Mesenchymal stem cell (in vitro differentiated cells and primary cell): ENCODE measurements around the gene MTO1.
"Not testable (repeated sequence)": the region's sequence is repeated elsewhere in the genome, so short reads cannot be mapped to it uniquely, and the experiment has no call there.

Source experiments
- DNase-seq: peaks from one replicate; pipeline ENCODE4 v3.0.0-alpha.2; 2013
- H2AFZ ChIP-seq: one replicate; pipeline ENCODE4 v1.6.1; 2013; ENCODE audit warnings: low read depth, mild to moderate bottlenecking, control low read depth, inconsistent platforms, low read length, moderate library complexity
- H2AK5ac ChIP-seq: 2 replicates; pipeline ENCODE4 v1.6.1; 2013; ENCODE audit warnings: low read length, moderate library complexity, mild to moderate bottlenecking, inconsistent platforms; ENCODE audit not compliant: severe bottlenecking
- H2BK120ac ChIP-seq: one replicate; pipeline ENCODE4 v1.6.1; 2013; ENCODE audit warnings: low read depth, mild to moderate bottlenecking, inconsistent platforms, low read length, moderate library complexity
- H2BK12ac ChIP-seq, 2 experiments: one replicate each; pipeline ENCODE4 v1.6.1; 2013; ENCODE audit warnings: inconsistent platforms in 2 of 2, low read length in 2 of 2, mild to moderate bottlenecking in 2 of 2, moderate library complexity in 2 of 2, control low read depth in 1 of 2
- H2BK15ac ChIP-seq: one replicate; pipeline ENCODE4 v1.6.1; 2013; ENCODE audit warnings: mild to moderate bottlenecking, low read depth, inconsistent platforms; ENCODE audit not compliant: poor library complexity, severe bottlenecking
- H2BK5ac ChIP-seq: 2 replicates; pipeline ENCODE4 v1.6.1; 2013; ENCODE audit warnings: low read depth, mild to moderate bottlenecking, low read length, control low read depth, inconsistent platforms; ENCODE audit not compliant: poor library complexity, severe bottlenecking
- H3K14ac ChIP-seq, 2 experiments: one replicate each; pipeline ENCODE4 v1.6.1; 2013; ENCODE audit warnings: inconsistent platforms in 2 of 2, low read length in 2 of 2, control low read depth in 1 of 2, mild to moderate bottlenecking in 1 of 2, moderate library complexity in 1 of 2
- H3K18ac ChIP-seq, 2 experiments: one replicate each; pipeline ENCODE4 v1.6.1; 2013; ENCODE audit warnings: inconsistent platforms in 2 of 2, low read length in 2 of 2, control low read depth in 1 of 2, low read depth in 1 of 2, mild to moderate bottlenecking in 1 of 2
- H3K23ac ChIP-seq, 2 experiments: one replicate each; pipeline ENCODE4 v1.6.1; 2013; ENCODE audit warnings: inconsistent platforms in 2 of 2, low read length in 2 of 2, mild to moderate bottlenecking in 2 of 2, moderate library complexity in 2 of 2, control low read depth in 1 of 2
- H3K27ac ChIP-seq: 2 replicates; pipeline ENCODE4 v1.5.1; 2013; ENCODE audit warnings: mild to moderate bottlenecking, moderate library complexity, low read length, control low read depth, inconsistent platforms; ENCODE audit not compliant: poor library complexity, severe bottlenecking
- H3K27me3 ChIP-seq, 2 experiments: 2 replicates each; pipeline versions ENCODE4 v1.6.1 to v1.7.0; 2013; ENCODE audit warnings: low read length in 2 of 2, mild to moderate bottlenecking in 2 of 2, moderate library complexity in 2 of 2, control low read depth in 1 of 2, inconsistent platforms in 1 of 2; ENCODE audit not compliant: control insufficient read depth in 1 of 2, insufficient read depth in 1 of 2
- H3K36me3 ChIP-seq, 2 experiments: 2 replicates each; pipeline versions ENCODE4 v1.6.1 to v1.7.0; 2013; ENCODE audit warnings: low read length in 2 of 2, control low read depth in 1 of 2, inconsistent platforms in 1 of 2, low read depth in 1 of 2, mild to moderate bottlenecking in 1 of 2; ENCODE audit not compliant: insufficient read depth in 2 of 2, control insufficient read depth in 1 of 2
- H3K4ac ChIP-seq, 2 experiments: one replicate each; pipeline ENCODE4 v1.6.1; 2013; ENCODE audit warnings: inconsistent platforms in 2 of 2, low read length in 2 of 2, mild to moderate bottlenecking in 2 of 2, moderate library complexity in 2 of 2, control low read depth in 1 of 2, low read depth in 1 of 2
- H3K4me1 ChIP-seq: 2 replicates; pipeline ENCODE4 v1.6.1; 2013; ENCODE audit warnings: low read depth, low read length, control low read depth; ENCODE audit not compliant: control insufficient read depth, insufficient read depth
- H3K4me2 ChIP-seq: 2 replicates; pipeline ENCODE4 v1.6.1; 2013; ENCODE audit warnings: low read length, mild to moderate bottlenecking, inconsistent platforms; ENCODE audit not compliant: poor library complexity, severe bottlenecking
- H3K4me3 ChIP-seq, 2 experiments: 2 replicates each; pipeline versions ENCODE4 v1.5.1 to v1.7.0; 2013; ENCODE audit warnings: low read length in 2 of 2, mild to moderate bottlenecking in 2 of 2, control low read depth in 1 of 2, low read depth in 1 of 2; ENCODE audit not compliant: insufficient read depth in 1 of 2
- H3K79me1 ChIP-seq: replicated peaks from 2 replicates; pipeline ENCODE4 v1.6.1; 2013; ENCODE audit warnings: mild to moderate bottlenecking, control low read depth, low read length, inconsistent platforms; ENCODE audit not compliant: poor library complexity, severe bottlenecking
- H3K9ac ChIP-seq: 2 replicates; pipeline ENCODE4 v1.7.0; 2013; ENCODE audit warnings: mild to moderate bottlenecking, low read length, moderate library complexity
- H3K9me3 ChIP-seq: 2 replicates; pipeline ENCODE4 v1.7.0; 2013; ENCODE audit warnings: mild to moderate bottlenecking, low read length; ENCODE audit not compliant: control insufficient read depth
- H4K8ac ChIP-seq: one replicate; pipeline ENCODE4 v1.6.1; 2013; ENCODE audit warnings: inconsistent platforms, mild to moderate bottlenecking, low read length, moderate library complexity
- H4K91ac ChIP-seq: one replicate; pipeline ENCODE4 v1.6.1; 2013; ENCODE audit warnings: mild to moderate bottlenecking, low read length, inconsistent platforms
- WGBS: methylation state at CpG from one replicate; pipeline ENCODE4 v1.1.7; 2013; ENCODE audit warnings: mixed read lengths; 5-methylcytosine and 5-hydroxymethylcytosine counted together

Gene MTO1

GRCh38 chr6:73537677-73538076 is 76.1 kb downstream of the MTO1 start:
- Histone ChIP-seq H4K8ac (no peak overlapping the region), H2BK5ac (no peak overlapping the region), H3K4ac (no peak overlapping the region), H4K91ac (no peak overlapping the region), H3K14ac (no peak overlapping the region), H2BK120ac (no peak overlapping the region), H3K27ac (no peak overlapping the region), H3K4me2 (no peak overlapping the region), H3K18ac (no peak overlapping the region), H3K4me1 (no peaks in the 10 kb centered on the region), H3K79me1 (no peaks in the 10 kb centered on the region), H3K36me3 (no peaks in the 10 kb centered on the region), H2AK5ac (no peak overlapping the region), H3K23ac (no peak overlapping the region), H2BK12ac (no peak overlapping the region), H3K9me3 (no peaks in the 10 kb centered on the region), H2AFZ (no peak overlapping the region), H3K27me3 (no peaks in the 10 kb centered on the region), H2BK15ac (no peak overlapping the region), H3K9ac (no peak overlapping the region), H3K4me3 (no peak overlapping the region)
- DNase-seq, result no peak
- 100% methylated on average over 3 of the region's 3 CpGs for WGBS

GRCh38 chr6:73538116-73538779 is 76.7 kb downstream of the MTO1 start:
- Histone ChIP-seq H3K9me3 (no peaks in the 10 kb centered on the region), H2AFZ (no peak overlapping the region), H4K91ac (no peak overlapping the region), H3K4me3 (no peak overlapping the region), H3K4me1 (no peaks in the 10 kb centered on the region), H3K4me2 (no peak overlapping the region), H3K9ac (no peak overlapping the region), H2BK15ac (no peak overlapping the region), H2BK120ac (no peak overlapping the region), H3K23ac (no peak overlapping the region), H2BK12ac (no peak overlapping the region), H4K8ac (no peak overlapping the region), H2AK5ac (no peak overlapping the region), H3K27ac (no peak overlapping the region), H2BK5ac (no peak overlapping the region), H3K79me1 (no peaks in the 10 kb centered on the region), H3K14ac (no peak overlapping the region), H3K4ac (no peak overlapping the region), H3K27me3 (no peaks in the 10 kb centered on the region), H3K36me3 (no peaks in the 10 kb centered on the region), H3K18ac (no peak overlapping the region)
- no peak for DNase-seq
- WGBS, result 94% methylated on average over 7 of the region's 10 CpGs

GRCh38 chr6:73542481-73542880 is 80.9 kb downstream of the MTO1 start:
- not testable (repeated sequence) for H2AFZ ChIP-seq, H3K18ac ChIP-seq, H3K4me3 ChIP-seq, H3K9me3 ChIP-seq, DNase-seq, H3K14ac ChIP-seq, H3K23ac ChIP-seq, H2BK5ac ChIP-seq, H3K4me1 ChIP-seq, H2BK12ac ChIP-seq, H2AK5ac ChIP-seq, H3K36me3 ChIP-seq, H4K8ac ChIP-seq, H3K4ac ChIP-seq, H3K79me1 ChIP-seq, H2BK15ac ChIP-seq, H3K27ac ChIP-seq, H2BK120ac ChIP-seq, H3K4me2 ChIP-seq, H4K91ac ChIP-seq, H3K27me3 ChIP-seq, H3K9ac ChIP-seq
- WGBS, result 92% methylated on average over 3 of the region's 3 CpGs

GRCh38 chr6:73542891-73543290 is 81.4 kb downstream of the MTO1 start:
- 100% methylated on average over 2 of the region's 5 CpGs for WGBS
- no peak overlapping the region for H2BK12ac ChIP-seq
- H2AK5ac ChIP-seq, result no peak overlapping the region
- DNase-seq, result no peak
- H3K9me3 ChIP-seq, result no peaks in the 10 kb centered on the region
- no peak overlapping the region for H4K8ac ChIP-seq
- H3K79me1 ChIP-seq, result no peaks in the 10 kb centered on the region
- H3K9ac ChIP-seq, result no peak overlapping the region
- H3K4me2 ChIP-seq, result no peak overlapping the region
- H3K23ac ChIP-seq, result no peak overlapping the region
- no peaks in the 10 kb centered on the region for H3K27me3 ChIP-seq
- no peak overlapping the region for H2BK5ac ChIP-seq
- no peak overlapping the region for H2BK15ac ChIP-seq
- no peaks in the 10 kb centered on the region for H3K4me1 ChIP-seq
- no peaks in the 10 kb centered on the region for H3K36me3 ChIP-seq
- no peak overlapping the region for H3K4me3 ChIP-seq
- H3K14ac ChIP-seq, result no peak overlapping the region
- no peak overlapping the region for H3K18ac ChIP-seq
- peak overlapping the region; percentile 20 for H3K27ac ChIP-seq
- H3K4ac ChIP-seq, result no peak overlapping the region
- no peak overlapping the region for H2BK120ac ChIP-seq
- no peak overlapping the region for H2AFZ ChIP-seq
- no peak overlapping the region for H4K91ac ChIP-seq
